Measurements from ENCODE around the gene ACOXL. TPM values are rescaled to one million over a fixed set of nuclear protein-coding genes. Genes with fewer than 3 reads are reported as not detected.

The ACOXL gene
- total RNA-seq, 6 experiments from 2014 or later, result not detected

- TF ChIP-seq POLR2A (IDR thresholded peaks at IDR 0.05), result no peak
- TF ChIP-seq CTCF (IDR thresholded peaks at IDR 0.05), result no peak
- Histone ChIP-seq H3K36me3 (no peaks in the 10 kb centered on the region), H3K9me3 (peaks cover 0 to 5% (median 2%) of the 10 kb centered on the region in 4 donors), H3K4me1 (no peaks in the 10 kb centered on the region), H3K27ac (no peak overlapping the region), H3K4me3 (no peak overlapping the region), H3K27me3 (no peaks in the 10 kb centered on the region)
- intact Hi-C loops (cut with DNase I), result no loop called here
- DNase-seq, result no peak
- WGBS (ENCODE audit: insufficient coverage, low coverage, low lambda C conversion rate, missing lambda C conversion rate), result 77% methylated on average over 3 of the region's 3 CpGs
- ATAC-seq, result no peak
Observed at GRCh38 chr2:110823165-110823564, 90.8 kb downstream of the ACOXL start.

GRCh38 chr2:110827511-110827910, 95.1 kb downstream of the ACOXL start:
- H3K27ac ChIP-seq, result no peak overlapping the region
- no peak overlapping the region for H3K4me3 ChIP-seq
- no peak for ATAC-seq
- peaks cover 0 to 5% (median 2%) of the 10 kb centered on the region in 4 donors for H3K9me3 ChIP-seq
- peaks cover 0 to 6% of the 10 kb centered on the region in 2 donors for H3K27me3 ChIP-seq
- TF ChIP-seq POLR2A (IDR thresholded peaks at IDR 0.05), result no peak
- TF ChIP-seq CTCF (IDR thresholded peaks at IDR 0.05), result no peak
- no peak for DNase-seq
- no peaks in the 10 kb centered on the region for H3K4me1 ChIP-seq
- H3K36me3 ChIP-seq, result no peaks in the 10 kb centered on the region
- intact Hi-C loops (cut with DNase I), result no loop called here

GRCh38 chr2:110828330-110828729, 96.0 kb downstream of the ACOXL start:
- TF ChIP-seq CTCF (IDR thresholded peaks at IDR 0.05), result no peak
- TF ChIP-seq POLR2A (IDR thresholded peaks at IDR 0.05), result no peak
- no peaks in the 10 kb centered on the region for H3K4me1 ChIP-seq
- peaks cover 0 to 5% (median 2%) of the 10 kb centered on the region in 4 donors for H3K9me3 ChIP-seq
- ATAC-seq (no peak), DNase-seq (no peak)
- WGBS (ENCODE audit: insufficient coverage, low coverage, low lambda C conversion rate, missing lambda C conversion rate), result 64% methylated on average over 2 of the region's 6 CpGs
- no peaks in the 10 kb centered on the region for H3K36me3 ChIP-seq
- H3K27ac ChIP-seq, result no peak overlapping the region
- intact Hi-C loops (cut with DNase I), result no loop called here
- peaks cover 0 to 6% of the 10 kb centered on the region in 2 donors for H3K27me3 ChIP-seq
- no peak overlapping the region for H3K4me3 ChIP-seq

- Histone ChIP-seq H3K4me1 (no peaks in the 10 kb centered on the region), H3K27me3 (peaks cover 0 to 6% of the 10 kb centered on the region in 2 donors), H3K9me3 (peaks cover 0 to under 1% (median under 1%) of the 10 kb centered on the region in 4 donors), H3K4me3 (no peak overlapping the region), H3K36me3 (no peaks in the 10 kb centered on the region), H3K27ac (no peak overlapping the region)
- intact Hi-C loops (cut with DNase I), result no loop called here
- 32% methylated on average over 6 of the region's 6 CpGs for WGBS (ENCODE audit: insufficient coverage, low coverage, low lambda C conversion rate, missing lambda C conversion rate)
- no peak for DNase-seq
- ATAC-seq, result no peak
- TF ChIP-seq POLR2A (IDR thresholded peaks at IDR 0.05), result no peak
- no peak for TF ChIP-seq CTCF (IDR thresholded peaks at IDR 0.05)
Observed at GRCh38 chr2:110829413-110830146, 97.2 kb downstream of the ACOXL start.

All from right lobe of liver (tissue), 6 donors.